K562 (cell line): ENCODE results near the gene CDC26. TPM values are rescaled to one million over a fixed set of nuclear protein-coding genes. Genes with fewer than 3 reads are reported as not detected.

Source experiments
- ATF7 ChIP-seq: fragments of 450-650 bp; IDR thresholded peaks from 2 replicates; pipeline ENCODE4 v1.7.1; 2014; ENCODE audit warnings: mild to moderate bottlenecking, moderate library complexity
- BHLHE40 ChIP-seq: IDR thresholded peaks from 2 replicates; pipeline ENCODE4 v1.6.1; 2011; ENCODE audit warnings: low read length, improper control_type of control experiment
- CTBP1 ChIP-seq: fragments of 450-650 bp; IDR thresholded peaks from 2 replicates; pipeline ENCODE4 v1.6.1; 2016; ENCODE audit warnings: borderline replicate concordance
- CTCFL ChIP-seq: IDR thresholded peaks from 2 replicates; pipeline ENCODE4 v1.6.1; 2011; ENCODE audit warnings: borderline replicate concordance, low read depth, mild to moderate bottlenecking, moderate library complexity, low read length; ENCODE audit not compliant: insufficient read depth, poor library complexity, severe bottlenecking
- ELF2 ChIP-seq: fragments of 250-450 bp; sonication (Bioruptor Pico); IDR thresholded peaks from 2 replicates; pipeline ENCODE4 v1.5.0; 2021; ENCODE audit warnings: mild to moderate bottlenecking
- HMBOX1 ChIP-seq: sonication (generic); IDR thresholded peaks from 2 replicates; pipeline ENCODE4 v1.6.1; 2016
- JUN ChIP-seq, 2 experiments: sonication (generic) in 1 of 2; formaldehyde crosslinking in 1 of 2; IDR thresholded peaks; 2 replicates each; pipeline versions ENCODE4 v1.6.1 to v1.8.0; 2012 to 2022; ENCODE audit warnings: borderline replicate concordance in 2 of 2, mild to moderate bottlenecking in 2 of 2, improper control_type of control experiment in 1 of 2, low read depth in 1 of 2, low read length in 1 of 2, missing genetic modification reagents in 1 of 2
- L3MBTL2 ChIP-seq: fragments of 450-650 bp; IDR thresholded peaks from 2 replicates; pipeline ENCODE4 v1.6.1; 2016; ENCODE audit warnings: mild to moderate bottlenecking, moderate library complexity
- MNT ChIP-seq, 2 experiments: fragments of 450-650 bp; conservative IDR thresholded peaks; 2 replicates each; pipeline ENCODE4 v1.6.1; 2017; ENCODE audit warnings: mild to moderate bottlenecking in 2 of 2, moderate library complexity in 2 of 2
- NFIX ChIP-seq: fragments of 250-450 bp; sonication (Bioruptor Pico); IDR thresholded peaks from 2 replicates; pipeline ENCODE4 v1.4.0; 2020; ENCODE audit warnings: low read depth, mild to moderate bottlenecking, moderate library complexity
- PCBP1 ChIP-seq: fragments of 200-400 bp; formaldehyde crosslinking; IDR thresholded peaks from 2 replicates; pipeline ENCODE4 v1.6.1; 2018; ENCODE audit warnings: mild to moderate bottlenecking, low read depth, low read length; ENCODE audit not compliant: poor library complexity, severe bottlenecking
- SAFB2 ChIP-seq: fragments of 200-400 bp; formaldehyde crosslinking; IDR thresholded peaks from 2 replicates; pipeline ENCODE4 v1.6.1; 2018; ENCODE audit warnings: borderline replicate concordance, low read length, low read depth, moderate library complexity; ENCODE audit not compliant: severe bottlenecking
- SIRT6 ChIP-seq: IDR thresholded peaks from one replicate; pipeline ENCODE4 v1.6.1; 2012; ENCODE audit warnings: low read depth, mild to moderate bottlenecking, control low read depth, inconsistent platforms, low read length, moderate library complexity
- SMARCA4 ChIP-seq: fragments of 450-650 bp; IDR thresholded peaks from 2 replicates; pipeline ENCODE4 v1.6.1; 2016
- SMARCC2 ChIP-seq: fragments of 450-650 bp; IDR thresholded peaks from 2 replicates; pipeline ENCODE4 v1.6.1; 2017; ENCODE audit warnings: antibody characterized with exemption, moderate library complexity, mild to moderate bottlenecking, low read depth
- SREBF1 ChIP-seq: fragments of 150-350 bp; IDR thresholded peaks from 2 replicates; pipeline ENCODE4 v1.6.1; 2014; ENCODE audit warnings: antibody characterized with exemption, low read depth, low read length, borderline replicate concordance
- ZBTB17 ChIP-seq: fragments of 450-650 bp; formaldehyde crosslinking; IDR thresholded peaks from 2 replicates; pipeline ENCODE4 v1.4.0; 2020; ENCODE audit warnings: mild to moderate bottlenecking
- ZNF512 ChIP-seq: IDR thresholded peaks from 2 replicates; pipeline ENCODE4 v1.6.1; 2016; ENCODE audit warnings: missing genetic modification characterization, missing compliant biosample characterization
- polyA plus RNA-seq, 8 experiments: library from polyadenylated mRNA; depleted of rRNA in 4 of 8; stranded (reverse) in 5 of 8; unstranded in 3 of 8; fragments of >200 nt; fragmentation: Nextera tagmentation in 2 of 8; fragmentation: Illumina TruSeq in 1 of 8; extraction: Ambion mirVana in 2 of 8; extraction: Trizol in 1 of 8; gene quantifications; 2 replicates each; pipeline versions ENCODE4 v1.2.1 to v1.2.3, GENCODE V29; 2011 to 2014; ENCODE audit warnings: inconsistent platforms in 1 of 8, missing spikeins in 1 of 8
- total RNA-seq, 7 experiments: library from RNA; depleted of rRNA in 6 of 7; stranded (reverse); fragments of >200 nt in 6 of 7; fragmentation: Illumina TruSeq in 2 of 7; extraction: Trizol in 2 of 7; gene quantifications; 2 replicates each; pipeline versions ENCODE4 v1.2.1 to v1.2.3, GENCODE V29; 2011 to 2021; ENCODE audit warnings: low replicate concordance in 1 of 7
- TF ChIP-seq, protein P1 (sequence below), 2 experiments: fragments of 450-650 bp in 1 of 2; sonication (generic) in 1 of 2; formaldehyde crosslinking in 1 of 2; IDR thresholded peaks in 1 of 2; conservative IDR thresholded peaks in 1 of 2; 2 replicates each; pipeline versions ENCODE4 v1.6.1 to v1.8.1; 2016 to 2023; ENCODE audit warnings: mild to moderate bottlenecking in 2 of 2, moderate library complexity in 2 of 2, inconsistent platforms in 1 of 2, missing genetic modification reagents in 1 of 2

Gene CDC26
- total and polyA plus RNA-seq, 9 of the 15 experiments (the other 6 are each of a cell fraction or from before 2014, with no cell fraction given) = 33.0 to 147 (median 60.0) TPM

DNA sequence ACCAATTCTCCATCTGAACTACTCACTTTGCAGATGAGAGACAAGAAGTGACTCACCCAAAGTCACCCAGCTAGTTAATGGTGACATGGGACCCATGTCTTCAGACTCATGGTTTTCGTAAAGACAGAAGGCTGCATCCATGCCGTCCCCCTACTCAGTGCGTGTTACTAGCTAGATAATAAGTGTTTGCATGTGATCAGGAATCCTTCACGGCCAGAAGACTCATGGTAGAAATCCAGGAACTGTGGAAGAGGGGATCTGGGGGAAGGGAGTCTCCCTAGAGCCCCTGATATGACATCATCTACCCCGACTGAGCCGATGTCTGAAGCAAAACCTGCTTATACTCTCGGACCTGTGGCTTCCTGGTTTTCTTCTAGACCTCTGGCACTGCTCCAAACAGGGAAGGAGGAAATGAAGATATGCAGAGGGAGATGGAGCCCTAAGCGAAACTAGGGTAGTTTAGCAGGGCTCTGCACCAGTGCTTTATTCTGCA lies 24.5 kb upstream of the CDC26 start (continued):
- TF ChIP-seq MNT (conservative IDR thresholded peaks at IDR 0.05) = peak in 1 of 2 experiments; percentile 48; a peak in 1 of 4 replicates
- TF ChIP-seq CTCFL = no peak
- TF ChIP-seq ELF2 (CRISPR knock-in tag) = no peak
- 0 out of 2 replicates have a peak, but pooled peaks have one; percentile 13 for TF ChIP-seq L3MBTL2
- TF ChIP-seq NFIX (CRISPR knock-in tag) = no peak
- TF ChIP-seq PCBP1 = no peak
- peak; percentile 95 for TF ChIP-seq HMBOX1
- TF ChIP-seq ATF7 = peak; percentile 97
- no peak for TF ChIP-seq SREBF1
- TF ChIP-seq SMARCC2 = no peak
- TF ChIP-seq ZBTB17 (CRISPR knock-in tag) = no peak
- no peak for TF ChIP-seq SAFB2
- TF ChIP-seq CTBP1 = peak; percentile 62; the same call in 1 of the 2 replicates
- TF ChIP-seq, protein P1, sequence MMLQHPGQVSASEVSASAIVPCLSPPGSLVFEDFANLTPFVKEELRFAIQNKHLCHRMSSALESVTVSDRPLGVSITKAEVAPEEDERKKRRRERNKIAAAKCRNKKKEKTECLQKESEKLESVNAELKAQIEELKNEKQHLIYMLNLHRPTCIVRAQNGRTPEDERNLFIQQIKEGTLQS (IDR thresholded peaks at IDR 0.05) = peak; percentile 94
- TF ChIP-seq, protein P1 (CRISPR knock-in tag; conservative IDR thresholded peaks at IDR 0.05) = peak; percentile 76; the same call in 1 of the 2 replicates
- peak; percentile 57; the same call in 1 of the 2 replicates for TF ChIP-seq SMARCA4
- TF ChIP-seq JUN (IDR thresholded peaks at IDR 0.05; ENCODE audit: borderline replicate concordance, low read depth, low read length) = peak; percentile 62; the same call in 1 of the 2 replicates
- TF ChIP-seq JUN (CRISPR knock-in tag; IDR thresholded peaks at IDR 0.05; ENCODE audit: borderline replicate concordance) = no peak
- no peak for TF ChIP-seq SIRT6
- TF ChIP-seq BHLHE40 = peak; percentile 41; the same call in 1 of the 2 replicates
- no peak for TF ChIP-seq ZNF512 (tag)
